HCT116 (cell line): ENCODE data around the gene ALK.

Experiments
- CEBPB ChIP-seq: IDR thresholded peaks from 2 replicates; pipeline ENCODE4 v1.6.1; 2012; ENCODE audit warnings: low read depth
- CTCF ChIP-seq, 3 experiments: fragments of 200-600 bp in 1 of 3; sonication (generic) in 1 of 3; IDR thresholded peaks in 2 of 3; conservative IDR thresholded peaks in 1 of 3; 2 replicates each; pipeline ENCODE4 v1.5.1; 2012 to 2017; ENCODE audit warnings: low read depth in 2 of 3, low read length in 2 of 3, antibody characterized with exemption in 1 of 3, borderline replicate concordance in 1 of 3, control low read depth in 1 of 3, mild to moderate bottlenecking in 1 of 3, mixed read lengths in 1 of 3, mixed run types in 1 of 3, moderate library complexity in 1 of 3; ENCODE audit not compliant: insufficient read depth in 1 of 3
- FOSL1 ChIP-seq: IDR thresholded peaks from 2 replicates; pipeline ENCODE4 v1.6.1; 2012; ENCODE audit warnings: low read depth
- JUND ChIP-seq: IDR thresholded peaks from 2 replicates; pipeline ENCODE4 v1.6.1; 2012
- SP1 ChIP-seq: IDR thresholded peaks from 2 replicates; pipeline ENCODE4 v1.6.1; 2012; ENCODE audit warnings: low read depth
- YY1 ChIP-seq: IDR thresholded peaks from 2 replicates; pipeline ENCODE4 v1.6.1; 2011; ENCODE audit warnings: low read length, low read depth, moderate library complexity, mild to moderate bottlenecking; ENCODE audit not compliant: insufficient replicate concordance; ENCODE audit errors: extremely low read depth
- TF ChIP-seq, protein P1 (sequence below): IDR thresholded peaks from 2 replicates; pipeline ENCODE4 v1.6.1; 2012
- TF ChIP-seq, protein P2 (sequence below): IDR thresholded peaks from 2 replicates; pipeline ENCODE4 v1.6.1; 2011; ENCODE audit warnings: mild to moderate bottlenecking, low read length, moderate library complexity; ENCODE audit not compliant: insufficient replicate concordance; ENCODE audit errors: extremely low read depth
- TF ChIP-seq, protein P3 (sequence below): IDR thresholded peaks from 2 replicates; pipeline ENCODE4 v1.6.1; 2012

GRCh38 chr2:29562896-29563295 is 358.5 kb downstream of the ALK start:
- TF ChIP-seq CTCF (IDR thresholded peaks at IDR 0.05 in 2 of 3, conservative IDR thresholded peaks at IDR 0.05 in 1 of 3; ENCODE audit: borderline replicate concordance in 1 of 3, insufficient read depth in 1 of 3, low read depth in 2 of 3, low read length in 2 of 3) (no peak), CEBPB (no peak), SP1 (no peak), YY1 (no peak), JUND (no peak), FOSL1 (no peak)
- TF ChIP-seq, protein P1, sequence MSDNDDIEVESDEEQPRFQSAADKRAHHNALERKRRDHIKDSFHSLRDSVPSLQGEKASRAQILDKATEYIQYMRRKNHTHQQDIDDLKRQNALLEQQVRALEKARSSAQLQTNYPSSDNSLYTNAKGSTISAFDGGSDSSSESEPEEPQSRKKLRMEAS = no peak
- TF ChIP-seq, protein P2, sequence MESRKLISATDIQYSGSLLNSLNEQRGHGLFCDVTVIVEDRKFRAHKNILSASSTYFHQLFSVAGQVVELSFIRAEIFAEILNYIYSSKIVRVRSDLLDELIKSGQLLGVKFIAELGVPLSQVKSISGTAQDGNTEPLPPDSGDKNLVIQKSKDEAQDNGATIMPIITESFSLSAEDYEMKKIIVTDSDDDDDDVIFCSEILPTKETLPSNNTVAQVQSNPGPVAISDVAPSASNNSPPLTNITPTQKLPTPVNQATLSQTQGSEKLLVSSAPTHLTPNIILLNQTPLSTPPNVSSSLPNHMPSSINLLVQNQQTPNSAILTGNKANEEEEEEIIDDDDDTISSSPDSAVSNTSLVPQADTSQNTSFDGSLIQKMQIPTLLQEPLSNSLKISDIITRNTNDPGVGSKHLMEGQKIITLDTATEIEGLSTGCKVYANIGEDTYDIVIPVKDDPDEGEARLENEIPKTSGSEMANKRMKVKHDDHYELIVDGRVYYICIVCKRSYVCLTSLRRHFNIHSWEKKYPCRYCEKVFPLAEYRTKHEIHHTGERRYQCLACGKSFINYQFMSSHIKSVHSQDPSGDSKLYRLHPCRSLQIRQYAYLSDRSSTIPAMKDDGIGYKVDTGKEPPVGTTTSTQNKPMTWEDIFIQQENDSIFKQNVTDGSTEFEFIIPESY = no peak
- TF ChIP-seq, protein P3, sequence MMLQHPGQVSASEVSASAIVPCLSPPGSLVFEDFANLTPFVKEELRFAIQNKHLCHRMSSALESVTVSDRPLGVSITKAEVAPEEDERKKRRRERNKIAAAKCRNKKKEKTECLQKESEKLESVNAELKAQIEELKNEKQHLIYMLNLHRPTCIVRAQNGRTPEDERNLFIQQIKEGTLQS = no peak
